HepG2 (cell line): ENCODE data around the gene ATG4B. TPM values are rescaled to one million over a fixed set of nuclear protein-coding genes. Genes with fewer than 3 reads are reported as not detected.

ENCODE experiments used
- AKNA ChIP-seq: sonication (generic); formaldehyde crosslinking; IDR thresholded peaks from 2 replicates; pipeline ENCODE4 v1.4.0; 2020; ENCODE audit warnings: missing genetic modification reagents, borderline replicate concordance
- ATF4 ChIP-seq, 2 experiments: fragments of 450-650 bp in 1 of 2; sonication (generic) in 1 of 2; formaldehyde crosslinking; IDR thresholded peaks; 2 replicates each; pipeline versions ENCODE4 v1.5.0 to v1.8.0; 2020 to 2022; ENCODE audit warnings: mild to moderate bottlenecking in 1 of 2, missing genetic modification reagents in 1 of 2
- DMTF1 ChIP-seq: sonication (generic); formaldehyde crosslinking; IDR thresholded peaks from 2 replicates; pipeline ENCODE4 v1.4.0; 2020; ENCODE audit warnings: mild to moderate bottlenecking, missing genetic modification reagents
- HMGXB4 ChIP-seq, 2 experiments: sonication (generic) in 1 of 2; formaldehyde crosslinking in 1 of 2; IDR thresholded peaks; 2 replicates each; pipeline versions ENCODE4 v1.4.0 to v1.6.1; 2018 to 2020; ENCODE audit warnings: missing genetic modification reagents in 2 of 2, borderline replicate concordance in 1 of 2, low read depth in 1 of 2, mild to moderate bottlenecking in 1 of 2, missing biosample characterization in 1 of 2
- HOXA5 ChIP-seq: sonication (generic); formaldehyde crosslinking; IDR thresholded peaks from 2 replicates; pipeline ENCODE4 v1.4.0; 2020; ENCODE audit warnings: missing genetic modification reagents
- JUND ChIP-seq: sonication (generic); formaldehyde crosslinking; IDR thresholded peaks from 2 replicates; pipeline ENCODE4 v1.8.0; 2022; ENCODE audit warnings: mild to moderate bottlenecking, missing genetic modification reagents
- KLF15 ChIP-seq: sonication (generic); formaldehyde crosslinking; IDR thresholded peaks from 2 replicates; pipeline ENCODE4 v1.8.1; 2023; ENCODE audit warnings: borderline replicate concordance, mild to moderate bottlenecking, inconsistent platforms, missing genetic modification reagents, mixed read lengths
- MXD3 ChIP-seq: IDR thresholded peaks from 2 replicates; pipeline ENCODE4 v1.6.1; 2016; ENCODE audit warnings: mild to moderate bottlenecking, missing biosample characterization, missing genetic modification reagents
- MXD4 ChIP-seq: IDR thresholded peaks from 2 replicates; pipeline ENCODE4 v1.6.1; 2016; ENCODE audit warnings: mild to moderate bottlenecking, missing biosample characterization, missing genetic modification reagents
- ZNF607 ChIP-seq: sonication (generic); formaldehyde crosslinking; IDR thresholded peaks from 2 replicates; pipeline ENCODE4 v1.5.1; 2020; ENCODE audit warnings: missing genetic modification reagents, mild to moderate bottlenecking, borderline replicate concordance
- ZNF639 ChIP-seq: conservative IDR thresholded peaks from 2 replicates; pipeline ENCODE4 v1.6.1; 2018; ENCODE audit warnings: missing genetic modification reagents
- ZSCAN5A ChIP-seq: sonication (generic); formaldehyde crosslinking; IDR thresholded peaks from 2 replicates; pipeline ENCODE4 v1.8.0; 2022; ENCODE audit warnings: mild to moderate bottlenecking, missing genetic modification reagents, borderline replicate concordance
- polyA plus RNA-seq, 8 experiments: library from polyadenylated mRNA; depleted of rRNA in 3 of 8; stranded (reverse) in 7 of 8; unstranded in 1 of 8; fragments of >200 nt; fragmentation: Illumina TruSeq in 4 of 8; extraction: Trizol in 4 of 8; gene quantifications; 2 replicates each; pipeline versions ENCODE4 v1.2.1 to v1.2.3, GENCODE V29; 2011 to 2016; ENCODE audit warnings: low read depth in 4 of 8, missing spikeins in 1 of 8, mixed read lengths in 1 of 8; ENCODE audit not compliant: insufficient read depth in 1 of 8
- total RNA-seq, 5 experiments: library from RNA; depleted of rRNA; stranded (reverse); fragments of >200 nt; fragmentation: Illumina TruSeq; extraction: Trizol; gene quantifications; 2 replicates each; pipeline ENCODE4 v1.2.3, GENCODE V29; 2016; ENCODE audit warnings: low read depth in 1 of 5

ATG4B gene
- total and polyA plus RNA-seq, 2 of the 13 experiments (the other 11 are each of a cell fraction or from before 2014, with no cell fraction given) = 95.5 to 239 TPM

- peak; percentile 86 to 89 for TF ChIP-seq HMGXB4 (CRISPR knock-in tag; IDR thresholded peaks at IDR 0.05; ENCODE audit: borderline replicate concordance in 1 of 2, low read depth in 1 of 2)
- peak; percentile 98 for TF ChIP-seq MXD4
- TF ChIP-seq ATF4 (CRISPR knock-in tag; IDR thresholded peaks at IDR 0.05) = 0 out of 4 replicates have a peak, but pooled peaks of 1 of the 2 experiments have one; percentile 5
- no peak for TF ChIP-seq KLF15 (CRISPR knock-in tag)
- TF ChIP-seq MXD3 = peak; percentile 97
- peak; percentile 91 for TF ChIP-seq ZSCAN5A (CRISPR knock-in tag)
- no peak for TF ChIP-seq AKNA (CRISPR knock-in tag)
- peak; percentile 75 for TF ChIP-seq ZNF639
- TF ChIP-seq ZNF607 = peak; percentile 94
- no peak for TF ChIP-seq JUND (CRISPR knock-in tag)
- TF ChIP-seq HOXA5 (CRISPR knock-in tag) = peak; percentile 94
- TF ChIP-seq DMTF1 (CRISPR knock-in tag) = 0 out of 2 replicates have a peak, but pooled peaks have one; percentile 67
These were observed 64.1 kb downstream of the ATG4B start, which contains the start of gene ING5 (continued) for GRCh38 chr2:241701399-241702154.
